Measurements from ENCODE around the gene LDB2.

The LDB2 gene

DNA sequence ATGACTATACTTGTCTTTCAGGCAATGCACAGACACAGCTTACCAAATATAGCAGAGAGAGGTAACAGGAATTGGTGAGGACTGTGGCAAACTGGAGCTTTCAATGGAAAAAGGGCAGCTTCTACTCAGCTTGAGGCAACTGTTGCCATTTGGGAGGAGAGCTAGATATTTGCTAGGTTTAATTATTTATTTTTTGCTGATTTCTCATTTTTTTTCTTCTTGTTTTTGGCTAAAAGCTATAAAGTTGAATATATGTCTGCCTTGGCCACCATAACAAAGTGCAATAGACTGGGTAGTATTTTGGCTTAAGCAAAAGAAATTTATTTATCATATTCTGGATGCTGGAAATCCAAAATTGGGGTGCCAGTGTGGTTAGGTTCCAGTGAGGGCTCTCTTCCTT, 93.9 kb downstream of the LDB2 start:
- no peak overlapping the region for H3K9ac ChIP-seq (ENCODE audit: low read length in 2 of 2)
- no peak overlapping the region for H3K27ac ChIP-seq (ENCODE audit: low read length)
- H3K27me3 ChIP-seq (ENCODE audit: control insufficient read depth in 1 of 2, insufficient read depth in 2 of 2, low read length in 2 of 2) = no peaks in the 10 kb centered on the region
- H3K4me3 ChIP-seq (ENCODE audit: low read length in 2 of 2) = no peak overlapping the region
- H3K36me3 ChIP-seq (ENCODE audit: control insufficient read depth in 2 of 2, insufficient read depth in 2 of 2, low read length in 2 of 2) = no peaks in the 10 kb centered on the region
- no peaks in the 10 kb centered on the region for H3K4me1 ChIP-seq (ENCODE audit: control insufficient read depth, insufficient read depth, low read length)
- H3K9me3 ChIP-seq (ENCODE audit: control insufficient read depth in 2 of 2, low read length in 2 of 2) = peaks cover 5 to 7% of the 10 kb centered on the region in 2 donors

GRCh38 chr4:16802044-16802443, 96.4 kb downstream of the LDB2 start:
- no peak overlapping the region for H3K27ac ChIP-seq (ENCODE audit: low read length)

GRCh38 chr4:16801356-16801755, 97.1 kb downstream of the LDB2 start:
- Histone ChIP-seq H3K4me1 (ENCODE audit: control insufficient read depth, insufficient read depth, low read length) (no peaks in the 10 kb centered on the region), H3K4me3 (ENCODE audit: low read length in 2 of 2) (no peak overlapping the region), H3K27ac (ENCODE audit: low read length) (no peak overlapping the region), H3K9me3 (ENCODE audit: control insufficient read depth in 2 of 2, low read length in 2 of 2) (no peaks in the 10 kb centered on the region), H3K27me3 (ENCODE audit: control insufficient read depth in 1 of 2, insufficient read depth in 2 of 2, low read length in 2 of 2) (no peaks in the 10 kb centered on the region), H3K36me3 (ENCODE audit: control insufficient read depth in 2 of 2, insufficient read depth in 2 of 2, low read length in 2 of 2) (no peaks in the 10 kb centered on the region), H3K9ac (ENCODE audit: low read length in 2 of 2) (no peak overlapping the region)

More at GRCh38 chr4:16802044-16802443, 96.4 kb downstream of the LDB2 start:
- Histone ChIP-seq H3K9me3 (ENCODE audit: control insufficient read depth in 2 of 2, low read length in 2 of 2) (no peaks in the 10 kb centered on the region), H3K4me1 (ENCODE audit: control insufficient read depth, insufficient read depth, low read length) (no peaks in the 10 kb centered on the region), H3K36me3 (ENCODE audit: control insufficient read depth in 2 of 2, insufficient read depth in 2 of 2, low read length in 2 of 2) (no peaks in the 10 kb centered on the region), H3K9ac (ENCODE audit: low read length in 2 of 2) (no peak overlapping the region), H3K27me3 (ENCODE audit: control insufficient read depth in 1 of 2, insufficient read depth in 2 of 2, low read length in 2 of 2) (no peaks in the 10 kb centered on the region), H3K4me3 (ENCODE audit: low read length in 2 of 2) (no peak overlapping the region)

GRCh38 chr4:16794816-16795445, 103.5 kb downstream of the LDB2 start:
- no peaks in the 10 kb centered on the region for H3K9me3 ChIP-seq (ENCODE audit: control insufficient read depth in 2 of 2, low read length in 2 of 2)
- H3K9ac ChIP-seq (ENCODE audit: low read length in 2 of 2) = no peak overlapping the region
- H3K36me3 ChIP-seq (ENCODE audit: control insufficient read depth in 2 of 2, insufficient read depth in 2 of 2, low read length in 2 of 2) = no peaks in the 10 kb centered on the region
- H3K4me3 ChIP-seq (ENCODE audit: low read length in 2 of 2) = no peak overlapping the region
- no peak overlapping the region for H3K27ac ChIP-seq (ENCODE audit: low read length)
- no peaks in the 10 kb centered on the region for H3K4me1 ChIP-seq (ENCODE audit: control insufficient read depth, insufficient read depth, low read length)
- no peaks in the 10 kb centered on the region for H3K27me3 ChIP-seq (ENCODE audit: control insufficient read depth in 1 of 2, insufficient read depth in 2 of 2, low read length in 2 of 2)

- no peaks in the 10 kb centered on the region for H3K27me3 ChIP-seq (ENCODE audit: control insufficient read depth in 1 of 2, insufficient read depth in 2 of 2, low read length in 2 of 2)
- H3K36me3 ChIP-seq (ENCODE audit: control insufficient read depth in 2 of 2, insufficient read depth in 2 of 2, low read length in 2 of 2) = no peaks in the 10 kb centered on the region
- no peak overlapping the region for H3K4me3 ChIP-seq (ENCODE audit: low read length in 2 of 2)
- no peak overlapping the region for H3K27ac ChIP-seq (ENCODE audit: low read length)
- H3K4me1 ChIP-seq (ENCODE audit: control insufficient read depth, insufficient read depth, low read length) = peaks cover 4% of the 10 kb centered on the region
- no peak overlapping the region for H3K9ac ChIP-seq (ENCODE audit: low read length in 2 of 2)
- no peaks in the 10 kb centered on the region for H3K9me3 ChIP-seq (ENCODE audit: control insufficient read depth in 2 of 2, low read length in 2 of 2)
Observed at GRCh38 chr4:16791460-16791859, 107.0 kb downstream of the LDB2 start.

DNA sequence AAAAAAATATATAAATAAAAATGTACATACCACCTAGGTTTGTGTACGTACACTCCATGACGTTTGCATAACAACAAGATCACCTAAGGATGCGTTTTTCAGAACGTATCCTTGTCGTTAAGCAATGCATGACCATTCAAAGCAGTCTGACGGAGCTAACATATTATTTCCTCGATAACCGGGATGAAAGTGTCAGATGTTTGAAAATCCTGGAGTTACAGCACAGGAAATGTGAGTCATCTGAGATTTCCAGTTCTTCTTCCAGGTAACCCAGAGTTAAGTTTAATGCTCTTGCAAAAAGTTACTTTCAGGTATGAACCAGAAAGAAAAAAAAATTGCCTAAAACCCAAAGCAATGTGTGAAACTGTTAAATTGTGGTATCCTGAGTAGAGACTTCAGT, 107.9 kb downstream of the LDB2 start:
- H3K4me3 ChIP-seq (ENCODE audit: low read length in 2 of 2) = no peak overlapping the region
- H3K9ac ChIP-seq (ENCODE audit: low read length in 2 of 2) = no peak overlapping the region
- H3K9me3 ChIP-seq (ENCODE audit: control insufficient read depth in 2 of 2, low read length in 2 of 2) = no peaks in the 10 kb centered on the region
- H3K27ac ChIP-seq (ENCODE audit: low read length) = no peak overlapping the region
- no peaks in the 10 kb centered on the region for H3K36me3 ChIP-seq (ENCODE audit: control insufficient read depth in 2 of 2, insufficient read depth in 2 of 2, low read length in 2 of 2)
- H3K4me1 ChIP-seq (ENCODE audit: control insufficient read depth, insufficient read depth, low read length) = peaks cover 4% of the 10 kb centered on the region
- H3K27me3 ChIP-seq (ENCODE audit: control insufficient read depth in 1 of 2, insufficient read depth in 2 of 2, low read length in 2 of 2) = no peaks in the 10 kb centered on the region

DNA sequence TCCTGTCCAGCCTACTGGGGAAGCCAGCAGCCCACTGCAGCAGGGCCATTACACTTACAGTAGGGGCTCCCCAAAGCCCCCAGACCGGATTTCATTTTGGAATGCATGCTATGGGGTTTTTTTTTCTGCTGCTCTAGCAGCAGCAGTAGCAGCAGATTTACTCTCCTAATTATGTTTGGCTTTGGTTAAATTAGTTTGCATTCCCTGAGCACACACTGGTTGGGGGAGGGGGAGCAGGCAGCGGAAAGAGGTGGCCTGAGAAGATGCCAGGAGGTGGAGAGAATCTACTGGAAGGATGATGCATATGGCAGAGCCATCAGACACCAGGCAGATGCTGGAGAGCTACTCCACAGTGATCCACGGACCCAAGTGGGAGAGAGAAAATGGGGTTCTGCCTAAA, 109.6 kb downstream of the LDB2 start:
- no peak overlapping the region for H3K9ac ChIP-seq (ENCODE audit: low read length in 2 of 2)
- H3K27me3 ChIP-seq (ENCODE audit: control insufficient read depth in 1 of 2, insufficient read depth in 2 of 2, low read length in 2 of 2) = no peaks in the 10 kb centered on the region
- H3K9me3 ChIP-seq (ENCODE audit: control insufficient read depth in 2 of 2, low read length in 2 of 2) = no peaks in the 10 kb centered on the region
- H3K36me3 ChIP-seq (ENCODE audit: control insufficient read depth in 2 of 2, insufficient read depth in 2 of 2, low read length in 2 of 2) = no peaks in the 10 kb centered on the region
- peaks cover 4% of the 10 kb centered on the region for H3K4me1 ChIP-seq (ENCODE audit: control insufficient read depth, insufficient read depth, low read length)
- H3K4me3 ChIP-seq (ENCODE audit: low read length in 2 of 2) = no peak overlapping the region
- H3K27ac ChIP-seq (ENCODE audit: low read length) = no peak overlapping the region

- Histone ChIP-seq H3K9me3 (ENCODE audit: control insufficient read depth in 2 of 2, low read length in 2 of 2) (no peaks in the 10 kb centered on the region), H3K9ac (ENCODE audit: low read length in 2 of 2) (no peak overlapping the region), H3K4me3 (ENCODE audit: low read length in 2 of 2) (no peak overlapping the region), H3K27me3 (ENCODE audit: control insufficient read depth in 1 of 2, insufficient read depth in 2 of 2, low read length in 2 of 2) (no peaks in the 10 kb centered on the region), H3K36me3 (ENCODE audit: control insufficient read depth in 2 of 2, insufficient read depth in 2 of 2, low read length in 2 of 2) (no peaks in the 10 kb centered on the region), H3K27ac (ENCODE audit: low read length) (no peak overlapping the region), H3K4me1 (ENCODE audit: control insufficient read depth, insufficient read depth, low read length) (peaks cover 4% of the 10 kb centered on the region)
Observed at GRCh38 chr4:16785793-16786527, 112.5 kb downstream of the LDB2 start.

DNA sequence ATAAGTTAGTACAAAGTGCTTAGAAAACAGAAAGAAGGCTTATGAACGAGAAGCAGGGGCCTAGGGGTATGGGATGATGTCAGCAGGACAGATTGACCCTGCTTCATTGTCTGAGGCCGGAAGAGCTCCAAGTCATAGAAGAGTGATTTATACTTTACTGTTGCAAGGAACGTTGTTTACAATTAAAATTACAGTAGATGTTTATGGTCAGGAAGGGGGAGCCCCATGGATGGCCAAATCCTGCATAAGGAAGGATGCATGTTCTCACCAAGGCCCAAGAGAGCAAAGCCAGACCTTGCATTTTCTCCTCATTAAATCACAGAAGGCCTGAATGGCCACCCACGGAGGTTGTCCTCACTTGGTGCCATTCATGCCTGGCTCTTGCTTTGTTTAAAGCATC, 115.3 kb downstream of the LDB2 start:
- H3K9ac ChIP-seq (ENCODE audit: low read length in 2 of 2) = no peak overlapping the region
- no peaks in the 10 kb centered on the region for H3K27me3 ChIP-seq (ENCODE audit: control insufficient read depth in 1 of 2, insufficient read depth in 2 of 2, low read length in 2 of 2)
- peaks cover 0 to under 1% of the 10 kb centered on the region in 2 donors for H3K36me3 ChIP-seq (ENCODE audit: control insufficient read depth in 2 of 2, insufficient read depth in 2 of 2, low read length in 2 of 2)
- H3K4me3 ChIP-seq (ENCODE audit: low read length in 2 of 2) = no peak overlapping the region
- H3K27ac ChIP-seq (ENCODE audit: low read length) = no peak overlapping the region
- peaks cover 4% of the 10 kb centered on the region for H3K4me1 ChIP-seq (ENCODE audit: control insufficient read depth, insufficient read depth, low read length)
- no peaks in the 10 kb centered on the region for H3K9me3 ChIP-seq (ENCODE audit: control insufficient read depth in 2 of 2, low read length in 2 of 2)

GRCh38 chr4:16779028-16779675, 119.3 kb downstream of the LDB2 start:
- Histone ChIP-seq H3K27ac (ENCODE audit: low read length) (no peak overlapping the region), H3K4me1 (ENCODE audit: control insufficient read depth, insufficient read depth, low read length) (no peaks in the 10 kb centered on the region), H3K9ac (ENCODE audit: low read length in 2 of 2) (no peak overlapping the region), H3K4me3 (ENCODE audit: low read length in 2 of 2) (no peak overlapping the region), H3K9me3 (ENCODE audit: control insufficient read depth in 2 of 2, low read length in 2 of 2) (no peaks in the 10 kb centered on the region), H3K36me3 (ENCODE audit: control insufficient read depth in 2 of 2, insufficient read depth in 2 of 2, low read length in 2 of 2) (peaks cover 0 to 2% of the 10 kb centered on the region in 2 donors), H3K27me3 (ENCODE audit: control insufficient read depth in 1 of 2, insufficient read depth in 2 of 2, low read length in 2 of 2) (no peaks in the 10 kb centered on the region)

DNA sequence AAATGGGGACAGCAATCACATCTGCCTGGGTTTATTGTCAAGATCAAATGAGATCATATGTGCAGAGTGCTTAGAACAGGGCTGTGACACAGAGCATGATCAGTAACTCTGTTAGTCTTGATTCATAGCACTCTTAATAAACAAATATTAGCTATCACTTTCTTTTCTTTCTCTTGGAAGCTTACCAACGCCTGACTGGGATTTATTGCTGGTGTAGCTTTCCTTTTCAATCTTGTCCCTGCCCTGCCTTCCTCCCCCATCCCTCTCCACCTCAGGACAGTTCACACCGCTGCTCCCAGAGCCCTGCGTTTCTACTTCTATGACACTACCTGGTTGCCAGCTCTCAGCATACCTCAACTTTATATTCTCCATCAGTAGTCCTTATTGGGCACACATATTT, 120.7 kb downstream of the LDB2 start:
- Histone ChIP-seq H3K36me3 (ENCODE audit: control insufficient read depth in 2 of 2, insufficient read depth in 2 of 2, low read length in 2 of 2) (peaks cover 0 to 2% of the 10 kb centered on the region in 2 donors), H3K4me3 (ENCODE audit: low read length in 2 of 2) (no peak overlapping the region), H3K27me3 (ENCODE audit: control insufficient read depth in 1 of 2, insufficient read depth in 2 of 2, low read length in 2 of 2) (no peaks in the 10 kb centered on the region), H3K9me3 (ENCODE audit: control insufficient read depth in 2 of 2, low read length in 2 of 2) (no peaks in the 10 kb centered on the region), H3K9ac (ENCODE audit: low read length in 2 of 2) (no peak overlapping the region), H3K4me1 (ENCODE audit: control insufficient read depth, insufficient read depth, low read length) (no peaks in the 10 kb centered on the region), H3K27ac (ENCODE audit: low read length) (no peak overlapping the region)
